Measurements from ENCODE around the gene LCE7A.

The LCE7A gene

DNA sequence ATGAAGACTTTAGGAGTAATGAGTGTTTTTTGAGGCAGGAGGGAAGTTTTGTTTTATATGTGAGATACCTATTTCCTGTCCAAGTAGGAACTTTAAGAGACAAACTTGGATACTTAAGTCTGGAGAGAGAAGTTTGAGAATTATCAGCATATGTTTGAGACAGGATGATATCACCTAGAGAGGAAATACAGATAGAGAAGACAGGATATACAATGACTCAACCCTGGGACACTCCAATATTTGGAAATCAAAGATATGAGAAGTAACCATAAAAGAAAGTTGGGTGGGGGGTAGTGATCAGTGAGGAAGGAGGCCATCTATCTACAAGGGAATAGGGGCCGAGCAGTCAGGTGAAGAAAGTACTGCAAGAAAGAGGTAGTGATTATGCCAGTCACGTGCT is 6.5 kb downstream of the LCE7A start:
- no peak overlapping the region for H3K27ac ChIP-seq
- no peak for TF ChIP-seq ZFX (IDR thresholded peaks at IDR 0.05; ENCODE audit: borderline replicate concordance)
- TF ChIP-seq, protein P1, sequence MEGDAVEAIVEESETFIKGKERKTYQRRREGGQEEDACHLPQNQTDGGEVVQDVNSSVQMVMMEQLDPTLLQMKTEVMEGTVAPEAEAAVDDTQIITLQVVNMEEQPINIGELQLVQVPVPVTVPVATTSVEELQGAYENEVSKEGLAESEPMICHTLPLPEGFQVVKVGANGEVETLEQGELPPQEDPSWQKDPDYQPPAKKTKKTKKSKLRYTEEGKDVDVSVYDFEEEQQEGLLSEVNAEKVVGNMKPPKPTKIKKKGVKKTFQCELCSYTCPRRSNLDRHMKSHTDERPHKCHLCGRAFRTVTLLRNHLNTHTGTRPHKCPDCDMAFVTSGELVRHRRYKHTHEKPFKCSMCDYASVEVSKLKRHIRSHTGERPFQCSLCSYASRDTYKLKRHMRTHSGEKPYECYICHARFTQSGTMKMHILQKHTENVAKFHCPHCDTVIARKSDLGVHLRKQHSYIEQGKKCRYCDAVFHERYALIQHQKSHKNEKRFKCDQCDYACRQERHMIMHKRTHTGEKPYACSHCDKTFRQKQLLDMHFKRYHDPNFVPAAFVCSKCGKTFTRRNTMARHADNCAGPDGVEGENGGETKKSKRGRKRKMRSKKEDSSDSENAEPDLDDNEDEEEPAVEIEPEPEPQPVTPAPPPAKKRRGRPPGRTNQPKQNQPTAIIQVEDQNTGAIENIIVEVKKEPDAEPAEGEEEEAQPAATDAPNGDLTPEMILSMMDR (IDR thresholded peaks at IDR 0.05), result no peak

DNA sequence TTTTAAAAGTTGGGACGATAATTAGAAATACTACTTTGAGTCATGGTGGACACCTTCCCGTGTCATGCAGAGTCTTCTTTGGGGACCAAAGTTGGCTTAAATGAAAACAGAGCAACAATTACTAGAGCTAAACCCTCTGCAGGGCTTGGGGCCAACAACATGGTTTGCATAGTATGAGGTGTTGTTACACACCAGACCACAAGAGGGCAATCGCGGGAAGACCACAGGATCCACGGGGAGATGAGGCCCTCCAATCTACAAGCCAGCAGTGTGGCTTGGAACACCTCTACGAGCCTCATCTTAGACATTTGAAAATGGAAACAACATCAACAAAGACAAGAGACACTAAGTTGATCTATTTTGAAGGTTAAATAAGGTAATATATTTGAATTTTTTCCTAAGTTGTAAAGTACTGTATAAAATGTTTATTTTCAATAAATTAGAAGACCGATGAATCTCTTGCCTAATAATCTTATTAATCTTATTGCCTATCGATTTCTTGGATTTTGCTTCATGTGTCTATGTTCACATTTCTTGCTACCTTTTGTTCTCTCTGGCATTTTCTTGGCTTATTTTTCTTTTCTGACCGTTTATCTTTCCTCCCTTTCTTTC is 10.1 kb downstream of the LCE7A start:
- TF ChIP-seq, protein P1 (IDR thresholded peaks at IDR 0.05), result peak; percentile 98
- no peak for TF ChIP-seq ZFX (IDR thresholded peaks at IDR 0.05; ENCODE audit: borderline replicate concordance)

DNA sequence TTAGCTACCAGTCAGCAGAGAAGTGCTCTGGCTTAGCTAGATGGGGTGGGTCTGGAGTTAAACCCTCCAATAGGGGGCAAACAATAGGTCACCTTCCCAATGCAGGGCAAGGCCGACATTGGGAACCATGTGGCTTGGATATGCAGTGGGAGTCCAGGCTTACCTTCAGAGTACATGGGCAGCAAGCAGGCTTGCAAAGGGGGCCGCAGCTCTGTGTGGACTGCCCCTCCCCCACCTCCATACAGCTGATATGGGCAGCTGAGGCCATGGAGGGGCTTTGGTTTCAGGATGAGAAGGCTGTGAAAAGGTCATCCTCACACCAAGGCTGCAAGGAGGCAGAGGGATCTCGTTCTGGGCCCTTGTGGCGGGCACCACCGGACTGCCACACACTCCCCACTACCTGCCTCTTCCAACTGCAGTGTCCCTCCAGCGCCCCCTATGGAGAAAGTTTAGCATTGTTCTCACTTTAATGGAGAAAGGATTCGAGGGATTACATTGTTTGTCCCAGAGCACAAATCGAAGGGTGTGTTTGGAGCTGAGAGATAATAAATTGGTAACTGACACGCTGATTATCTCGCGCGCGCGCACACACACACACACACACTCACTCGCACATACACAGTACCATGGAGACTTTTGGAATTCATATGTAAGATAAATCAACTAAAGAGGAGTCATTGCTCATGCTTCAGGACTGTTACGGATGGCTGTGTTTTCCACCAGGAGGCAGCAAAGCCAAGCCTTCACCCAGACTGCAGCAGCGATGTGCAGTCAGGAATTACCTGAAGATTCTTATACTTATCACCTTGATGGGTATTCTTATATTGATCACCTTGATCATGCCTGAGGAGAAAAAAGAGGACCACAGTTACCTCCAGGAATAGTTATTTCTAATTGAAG is 11.3 kb downstream of the LCE7A start:
- no peak for TF ChIP-seq ZFX (IDR thresholded peaks at IDR 0.05; ENCODE audit: borderline replicate concordance)
- TF ChIP-seq, protein P1 (IDR thresholded peaks at IDR 0.05), result peak; percentile 94
- no peak overlapping the region for H3K27ac ChIP-seq

More for the DNA sequence above, 10.1 kb downstream of the LCE7A start:
- H3K27ac ChIP-seq, result no peak overlapping the region

DNA sequence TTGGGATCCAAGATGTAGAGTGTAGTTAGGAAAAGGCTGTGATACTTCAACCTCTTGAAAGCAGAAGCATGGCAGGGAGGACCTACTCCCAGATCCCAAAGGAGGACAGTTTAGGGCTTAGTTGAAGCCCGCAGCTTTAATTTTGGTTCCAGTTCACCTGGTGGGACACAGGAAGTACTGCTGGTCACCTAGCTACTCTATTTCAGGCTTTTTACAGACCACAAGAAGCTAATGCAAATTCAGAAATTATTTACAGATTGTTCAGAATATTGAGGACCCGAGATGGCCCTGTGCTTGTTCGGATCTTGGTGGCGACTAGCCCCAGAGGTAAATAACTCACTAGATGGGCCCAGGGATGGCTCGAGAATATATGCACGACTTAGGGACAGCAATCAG is 11.9 kb downstream of the LCE7A start:
- no peak for TF ChIP-seq ZFX (IDR thresholded peaks at IDR 0.05; ENCODE audit: borderline replicate concordance)
- TF ChIP-seq, protein P1 (IDR thresholded peaks at IDR 0.05), result no peak
- no peak overlapping the region for H3K27ac ChIP-seq

DNA sequence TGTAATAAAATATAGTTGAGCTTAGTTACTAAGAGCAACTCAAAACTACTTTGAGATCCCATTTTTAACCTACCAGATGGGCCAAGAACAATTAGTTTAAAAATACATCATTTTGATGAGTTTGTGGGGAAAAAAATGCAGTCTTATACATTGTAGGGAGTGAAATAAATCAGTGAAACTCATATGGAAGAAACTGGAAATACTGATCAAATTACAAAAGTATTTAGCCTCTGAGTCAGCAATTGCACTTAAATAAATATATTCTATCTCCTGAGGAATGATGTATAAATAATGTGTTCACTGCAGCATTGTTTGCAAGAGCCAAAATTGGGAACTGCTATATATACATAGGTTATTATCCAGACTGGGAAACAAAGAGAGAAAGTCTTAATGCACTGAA is 13.7 kb downstream of the LCE7A start:
- no peak for TF ChIP-seq ZFX (IDR thresholded peaks at IDR 0.05; ENCODE audit: borderline replicate concordance)
- TF ChIP-seq, protein P1 (IDR thresholded peaks at IDR 0.05), result no peak
- H3K27ac ChIP-seq, result no peak overlapping the region

DNA sequence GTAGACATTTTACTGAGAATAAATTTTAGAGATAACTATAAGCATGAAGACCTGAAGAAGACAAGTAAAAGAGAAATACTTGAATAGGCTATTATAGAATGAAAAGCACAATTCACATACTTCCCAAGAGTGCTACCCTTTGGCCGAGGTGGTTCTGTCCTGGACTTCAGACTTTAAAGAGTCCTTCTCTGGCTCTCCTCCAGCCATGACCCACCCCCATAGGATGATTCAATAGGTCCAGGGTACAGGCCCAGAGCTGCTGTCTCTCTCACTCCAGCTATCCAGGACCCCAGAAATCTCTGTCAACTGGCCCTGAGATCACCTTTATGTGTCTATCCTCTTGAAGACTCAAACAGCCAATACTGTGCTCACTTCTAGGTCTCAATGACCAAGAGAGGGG is 17.0 kb downstream of the LCE7A start:
- no peak for TF ChIP-seq ZFX (IDR thresholded peaks at IDR 0.05; ENCODE audit: borderline replicate concordance)
- TF ChIP-seq, protein P1 (IDR thresholded peaks at IDR 0.05), result no peak
- no peak overlapping the region for H3K27ac ChIP-seq

DNA sequence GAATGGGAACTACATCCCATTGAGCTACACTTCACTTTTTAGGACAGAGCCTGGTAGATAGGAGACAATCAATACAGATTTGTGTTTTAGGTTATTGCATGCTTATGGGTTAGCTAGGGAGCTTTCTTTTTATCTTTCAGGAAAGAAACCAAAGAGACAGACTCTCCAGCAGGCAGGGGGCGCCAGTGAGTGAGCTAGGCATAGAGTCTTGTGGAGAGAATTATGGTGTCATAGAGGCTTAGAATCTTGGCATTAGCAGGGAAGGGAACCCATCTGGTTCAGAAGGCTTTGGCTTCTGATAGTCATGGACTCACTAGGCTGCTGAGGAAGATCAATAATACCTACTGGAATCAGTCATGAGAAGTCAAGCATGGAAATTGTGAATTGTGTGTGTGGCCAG is 18.2 kb downstream of the LCE7A start, which contains the start of gene SMCP:
Gene SMCP (plus strand): TSS at position 281 of the 400 bp plus-strand sequence. CDS start 6,101 bp downstream, outside the sequence.
- H3K27ac ChIP-seq, result no peak within 1 kb of the TSS
- TF ChIP-seq, protein P1 (IDR thresholded peaks at IDR 0.05), result peak; percentile 71
- TF ChIP-seq ZFX (IDR thresholded peaks at IDR 0.05; ENCODE audit: borderline replicate concordance), result no peak
